B cell (primary cell): ENCODE results near the gene TGFBR1. TPM values are rescaled to one million over a fixed set of nuclear protein-coding genes. Genes with fewer than 3 reads are reported as not detected.

ENCODE experiments used
- ATAC-seq: fragments of 200-7000 bp; cut with Tn5 transposase; one replicate; pipeline ENCODE4 v1.10.0; 2021; ENCODE audit warnings: low read depth, mild to moderate bottlenecking, moderate number of reproducible peaks, moderate library complexity
- CTCF ChIA-PET: fragments of 350-600 bp; sonication (Branson Sonifier 250); formaldehyde crosslinking; loops from one replicate; lab custom pipeline; 2021; ENCODE audit warnings: antibody characterized with exemption, inconsistent platforms; lab: Charles Lee
- POLR2A ChIA-PET: fragments of 350-600 bp; sonication (Branson Sonifier 250); formaldehyde crosslinking; loops from one replicate; lab custom pipeline; 2021; ENCODE audit warnings: antibody characterized with exemption; lab: Charles Lee
- DNase-seq: peaks from one replicate; pipeline ENCODE4 v3.0.0; 2013
- H2AFZ ChIP-seq: 2 replicates; pipeline ENCODE4 v1.6.1; 2012; ENCODE audit warnings: mild to moderate bottlenecking, low read depth, low read length; ENCODE audit not compliant: insufficient read depth, poor library complexity, severe bottlenecking
- H3K27ac ChIP-seq, 2 donors: 1 replicate in 1 of 2; 2 replicates in 1 of 2; pipeline ENCODE4 v1.5.1; 2012 to 2013; ENCODE audit warnings: low read length in 2 of 2, mild to moderate bottlenecking in 2 of 2, moderate library complexity in 1 of 2
- H3K27me3 ChIP-seq, 4 experiments: fragments of 200-600 bp in 1 of 4; sonication (generic) in 1 of 4; replicated peaks in 1 of 4; 1 replicate in 2 of 4; 2 replicates in 2 of 4; pipeline versions ENCODE4 v1.6.1 to v1.7.0; 2013 to 2016; ENCODE audit warnings: low read length in 3 of 4, mild to moderate bottlenecking in 2 of 4, mixed read lengths in 1 of 4, moderate library complexity in 1 of 4; ENCODE audit not compliant: insufficient read depth in 4 of 4, control insufficient read depth in 3 of 4; ENCODE audit errors: control extremely low read depth in 1 of 4
- H3K36me3 ChIP-seq, 2 experiments: replicated peaks in 1 of 2; 1 replicate in 1 of 2; 2 replicates in 1 of 2; pipeline versions ENCODE4 v1.6.1 to v1.7.1; 2013; ENCODE audit warnings: low read length in 1 of 2; ENCODE audit not compliant: insufficient read depth in 2 of 2, control insufficient read depth in 1 of 2; ENCODE audit errors: control extremely low read depth in 1 of 2, extremely low read depth in 1 of 2
- H3K4me1 ChIP-seq, 2 donors: fragments of 200-600 bp in 1 of 2; sonication (generic) in 1 of 2; 1 replicate in 1 of 2; 2 replicates in 1 of 2; pipeline versions ENCODE4 v1.5.1 to v1.6.1; 2013 to 2017; ENCODE audit warnings: low read length in 2 of 2; ENCODE audit not compliant: control insufficient read depth in 2 of 2, insufficient read depth in 2 of 2
- H3K4me2 ChIP-seq: replicated peaks from 2 replicates; pipeline ENCODE3; 2012; ENCODE audit warnings: mild to moderate bottlenecking, low read depth, low read length; ENCODE audit not compliant: poor library complexity, severe bottlenecking
- H3K4me3 ChIP-seq, 5 experiments: fragments of 200-600 bp in 1 of 5; sonication (generic) in 1 of 5; 1 replicate in 3 of 5; 2 replicates in 2 of 5; pipeline versions ENCODE4 v1.5.1 to v1.7.0; 2011 to 2016; ENCODE audit warnings: low read length in 4 of 5, mild to moderate bottlenecking in 4 of 5, low read depth in 2 of 5, control low read depth in 1 of 5, moderate library complexity in 1 of 5; ENCODE audit not compliant: insufficient read depth in 1 of 5; ENCODE audit errors: control extremely low read depth in 1 of 5, extremely low read depth in 1 of 5
- H3K79me2 ChIP-seq: fragments of 200-600 bp; sonication (generic); one replicate; pipeline ENCODE4 v1.6.0; 2016; ENCODE audit warnings: low read length; ENCODE audit not compliant: control insufficient read depth, insufficient read depth
- H3K9ac ChIP-seq: fragments of 200-600 bp; sonication (generic); 2 replicates; pipeline ENCODE4 v1.6.1; 2017; ENCODE audit warnings: mild to moderate bottlenecking, low read length, moderate library complexity
- H3K9me3 ChIP-seq, 3 donors: one replicate each; pipeline versions ENCODE4 v1.6.1 to v1.7.1; 2013; ENCODE audit warnings: low read length in 2 of 3; ENCODE audit not compliant: control insufficient read depth in 2 of 3, insufficient read depth in 1 of 3; ENCODE audit errors: control extremely low read depth in 1 of 3
- H4K20me1 ChIP-seq: 2 replicates; pipeline ENCODE4 v1.6.0; 2012; ENCODE audit warnings: mild to moderate bottlenecking, low read length; ENCODE audit not compliant: insufficient read depth, control insufficient read depth, poor library complexity, severe bottlenecking
- H3K27ac Mint-ChIP-seq: one replicate; pipeline ENCODE4 v1.8.0; 2021; ENCODE audit warnings: mixed read lengths
- H3K27me3 Mint-ChIP-seq: one replicate; pipeline ENCODE4 v1.8.0; 2021; ENCODE audit warnings: mixed read lengths
- H3K4me1 Mint-ChIP-seq: one replicate; pipeline ENCODE4 v1.8.0; 2021; ENCODE audit warnings: mixed read lengths
- H3K4me3 Mint-ChIP-seq: one replicate; pipeline ENCODE4 v1.8.0; 2021; ENCODE audit warnings: mixed read lengths
- H3K9me3 Mint-ChIP-seq: one replicate; pipeline ENCODE4 v1.8.0; 2022; ENCODE audit warnings: mixed read lengths; ENCODE audit not compliant: insufficient read depth
- CTCF ChIP-seq: fragments of 200-600 bp; IDR thresholded peaks from one replicate; pipeline ENCODE4 v1.8.0; 2022; ENCODE audit warnings: antibody characterized with exemption, mild to moderate bottlenecking
- EZH2 ChIP-seq: IDR thresholded peaks from 2 replicates; pipeline ENCODE4 v1.6.1; 2012; ENCODE audit warnings: borderline replicate concordance, low read depth, mild to moderate bottlenecking, moderate library complexity, low read length; ENCODE audit not compliant: insufficient read depth, poor library complexity, severe bottlenecking
- WGBS: methylation state at CpG from one replicate; pipeline ENCODE4 v1.1.5; 2013; ENCODE audit warnings: missing lambda C conversion rate; ENCODE audit not compliant: insufficient coverage; 5-methylcytosine and 5-hydroxymethylcytosine counted together
- intact Hi-C: fragments of 100-400 bp; cut with micrococcal nuclease; formaldehyde crosslinking; loops from one replicate; pipeline ENCODE4 v1.10.0; 2022
- polyA plus RNA-seq: library from polyadenylated mRNA; depleted of rRNA; stranded (reverse); fragments of >200 nt; gene quantifications from 2 replicates; pipeline ENCODE4 v1.2.3, GENCODE V29; 2012
- total RNA-seq, 2 donors: library from RNA; stranded (reverse); fragments of 120-200 nt in 1 of 2; gene quantifications; 1 replicate in 1 of 2; 2 replicates in 1 of 2; pipeline versions ENCODE4 v1.2.3 to v1.2.4, GENCODE V29; 2013 to 2022

TGFBR1 gene
- total and polyA plus RNA-seq, 2 donors (not counting 1 experiment from before 2014, with no cell fraction given) = 3.0 to 60.7 TPM

GRCh38 chr9:99103901-99104458 is 933 bp upstream of the TGFBR1 start:
- peak overlapping the region; percentile 97 for H3K4me3 Mint-ChIP-seq
- 3% methylated on average over 7 of the region's 14 CpGs for WGBS
- Histone ChIP-seq H3K9ac (peak overlapping the region; percentile 68), H3K27ac (no peak overlapping the region), H3K4me3 (peak overlapping the region in 4 of 5 experiments; percentile 52 to 79 (median 71)), H3K79me2 (peaks cover 36% of the 10 kb centered on the region), H3K36me3 (no peaks in the 10 kb centered on the region), H3K27me3 (no peaks in the 10 kb centered on the region), H3K4me1 (peaks cover 36 to 39% of the 10 kb centered on the region in 2 donors), H2AFZ (peak overlapping the region; percentile 84), H3K4me2 (peak overlapping the region; percentile 94), H4K20me1 (no peaks in the 10 kb centered on the region), H3K9me3 (no peaks in the 10 kb centered on the region)
- ChIA-PET POLR2A (interaction anchor here (1.0 to 3.1 kb wide), 7 partner anchors 9 to 46 kb away, joined by 3 to 13 read pairs (median 4); no protein-coding TSS in a partner anchor), CTCF (interaction anchor here (1.0 to 8.3 kb wide), 15 partner anchors 10 to 128 kb away, joined by 3 to 82 read pairs (median 5); no protein-coding TSS in a partner anchor)
- DNase-seq (no peak), ATAC-seq (no peak)
- peaks cover 42% of the 10 kb centered on the region for H3K4me1 Mint-ChIP-seq
- intact Hi-C loops = loop anchor here (1.0 to 2.0 kb wide), 4 partner anchors 26 to 717 kb away; partner anchors contain the start of gene NR4A3
- TF ChIP-seq CTCF (no peak), EZH2 (no peak)
- H3K27me3 Mint-ChIP-seq = no peaks in the 10 kb centered on the region
- no peaks in the 10 kb centered on the region for H3K9me3 Mint-ChIP-seq
- H3K27ac Mint-ChIP-seq = peak overlapping the region; percentile 89
